GM13976 (cell line): ENCODE data around the gene FHAD1.
A peak's percentile ranks its signal among the peaks of the same experiment; 100 is the strongest.

ENCODE experiments used
- DNase-seq: peaks from one replicate; pipeline ENCODE4 v3.0.0; 2012; ENCODE audit warnings: low spot score
- in situ Hi-C: fragments of 300-500 bp; cut with MboI; formaldehyde crosslinking; loops from one replicate; pipeline ENCODE4 v1.12.0; 2022; ENCODE audit warnings: low sequenced_read_pairs, mixed read lengths, inconsistent platforms; ENCODE audit not compliant: unreplicated experiment
- TF ChIP-seq, protein P1 (sequence below): IDR thresholded peaks from 2 replicates; pipeline ENCODE4 v1.5.1; 2012; ENCODE audit warnings: borderline replicate concordance, mild to moderate bottlenecking; ENCODE audit not compliant: insufficient read depth; ENCODE audit errors: extremely low read depth, missing control alignments, control extremely low read depth

Gene FHAD1

DNA sequence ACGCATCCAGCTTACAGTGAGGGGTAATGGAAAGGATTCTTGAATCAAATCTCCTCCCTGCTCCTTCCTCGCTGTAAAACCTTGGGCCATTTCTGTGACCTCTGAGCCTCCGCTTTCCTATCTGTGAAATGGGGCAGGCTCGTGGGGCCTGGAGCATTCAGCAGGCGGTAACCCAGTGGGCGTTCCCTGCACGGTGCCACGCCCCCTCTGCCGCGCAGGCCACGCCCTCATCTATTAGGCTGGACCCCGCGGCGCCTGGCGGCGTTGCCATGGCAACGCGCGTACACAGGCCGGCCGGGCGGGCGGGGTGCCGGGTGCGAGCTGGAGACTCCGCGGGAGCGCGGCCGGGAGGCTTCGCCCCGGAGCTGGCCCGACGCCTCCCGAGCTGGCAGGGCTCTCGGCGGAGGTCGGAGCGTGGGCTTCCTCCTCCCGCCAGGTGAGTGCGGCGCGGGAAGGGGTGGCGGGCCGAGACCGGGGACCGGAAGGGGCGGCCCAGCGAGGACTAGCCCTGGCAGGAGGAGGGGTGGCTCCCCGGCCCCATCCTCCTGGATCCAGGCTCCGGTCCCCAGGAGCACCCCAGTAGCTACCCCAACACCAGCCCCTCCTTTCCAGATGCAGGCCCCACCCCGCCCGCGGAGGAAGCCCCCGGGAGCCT is at the start of gene FHAD1:
Gene FHAD1, plus strand, starts transcription at position 264 of the 655 bp plus-strand sequence. CDS start 4,562 bp downstream, outside the sequence.
- DNase-seq: peak; percentile 85
- TF ChIP-seq, protein P1, sequence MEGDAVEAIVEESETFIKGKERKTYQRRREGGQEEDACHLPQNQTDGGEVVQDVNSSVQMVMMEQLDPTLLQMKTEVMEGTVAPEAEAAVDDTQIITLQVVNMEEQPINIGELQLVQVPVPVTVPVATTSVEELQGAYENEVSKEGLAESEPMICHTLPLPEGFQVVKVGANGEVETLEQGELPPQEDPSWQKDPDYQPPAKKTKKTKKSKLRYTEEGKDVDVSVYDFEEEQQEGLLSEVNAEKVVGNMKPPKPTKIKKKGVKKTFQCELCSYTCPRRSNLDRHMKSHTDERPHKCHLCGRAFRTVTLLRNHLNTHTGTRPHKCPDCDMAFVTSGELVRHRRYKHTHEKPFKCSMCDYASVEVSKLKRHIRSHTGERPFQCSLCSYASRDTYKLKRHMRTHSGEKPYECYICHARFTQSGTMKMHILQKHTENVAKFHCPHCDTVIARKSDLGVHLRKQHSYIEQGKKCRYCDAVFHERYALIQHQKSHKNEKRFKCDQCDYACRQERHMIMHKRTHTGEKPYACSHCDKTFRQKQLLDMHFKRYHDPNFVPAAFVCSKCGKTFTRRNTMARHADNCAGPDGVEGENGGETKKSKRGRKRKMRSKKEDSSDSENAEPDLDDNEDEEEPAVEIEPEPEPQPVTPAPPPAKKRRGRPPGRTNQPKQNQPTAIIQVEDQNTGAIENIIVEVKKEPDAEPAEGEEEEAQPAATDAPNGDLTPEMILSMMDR: no peak

GRCh38 chr1:15197591-15198447 is 49.2 kb upstream of the FHAD1 start:
- no peak for DNase-seq
- in situ Hi-C loops: no loop called here
- TF ChIP-seq, protein P1: no peak

More for the DNA sequence above, at the start of gene FHAD1:
- in situ Hi-C loops: no loop called here

DNA sequence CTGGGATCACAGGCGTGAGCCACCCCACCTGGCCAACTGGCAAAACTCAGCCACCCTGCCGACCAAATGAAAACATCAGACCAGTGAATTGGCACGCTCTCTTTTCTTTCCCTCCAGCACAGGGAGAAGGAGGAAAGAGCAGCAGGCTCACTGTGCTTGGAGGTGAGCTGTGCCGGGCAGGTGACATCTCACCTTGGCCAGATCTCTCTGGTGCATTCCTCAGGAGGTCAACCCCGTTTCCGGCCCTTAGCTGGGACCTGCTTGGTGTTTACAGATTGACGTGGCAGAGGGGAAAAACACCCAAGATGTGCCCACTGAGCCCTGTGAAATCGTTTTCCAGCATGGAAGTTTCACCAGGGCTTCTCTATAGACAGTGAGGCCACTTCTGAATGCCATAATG is 48.3 kb upstream of the FHAD1 start:
- TF ChIP-seq, protein P1: no peak
- in situ Hi-C loops: no loop called here

GRCh38 chr1:15201221-15201620 is 45.8 kb upstream of the FHAD1 start:
- TF ChIP-seq, protein P1: no peak
- DNase-seq: no peak
- in situ Hi-C loops: no loop called here

More for the DNA sequence above, 48.3 kb upstream of the FHAD1 start:
- no peak for DNase-seq

GRCh38 chr1:15201849-15202551 is 45.0 kb upstream of the FHAD1 start:
- in situ Hi-C loops: no loop called here
- TF ChIP-seq, protein P1: no peak
- no peak for DNase-seq

GRCh38 chr1:15204931-15205330 is 42.1 kb upstream of the FHAD1 start:
- in situ Hi-C loops: no loop called here
- TF ChIP-seq, protein P1: no peak
- DNase-seq: no peak
